Erythroblast (primary cell): ENCODE data around the gene SLC35B2.

Source experiments
- GATA1 ChIP-seq: IDR thresholded peaks from 2 replicates; pipeline ENCODE4 v1.6.1; 2011; ENCODE audit warnings: low read depth, mild to moderate bottlenecking, control low read depth, low read length, moderate library complexity
- POLR2A ChIP-seq: IDR thresholded peaks from 2 replicates; pipeline ENCODE4 v1.6.1; 2011; ENCODE audit warnings: mild to moderate bottlenecking, low read length

DNA sequence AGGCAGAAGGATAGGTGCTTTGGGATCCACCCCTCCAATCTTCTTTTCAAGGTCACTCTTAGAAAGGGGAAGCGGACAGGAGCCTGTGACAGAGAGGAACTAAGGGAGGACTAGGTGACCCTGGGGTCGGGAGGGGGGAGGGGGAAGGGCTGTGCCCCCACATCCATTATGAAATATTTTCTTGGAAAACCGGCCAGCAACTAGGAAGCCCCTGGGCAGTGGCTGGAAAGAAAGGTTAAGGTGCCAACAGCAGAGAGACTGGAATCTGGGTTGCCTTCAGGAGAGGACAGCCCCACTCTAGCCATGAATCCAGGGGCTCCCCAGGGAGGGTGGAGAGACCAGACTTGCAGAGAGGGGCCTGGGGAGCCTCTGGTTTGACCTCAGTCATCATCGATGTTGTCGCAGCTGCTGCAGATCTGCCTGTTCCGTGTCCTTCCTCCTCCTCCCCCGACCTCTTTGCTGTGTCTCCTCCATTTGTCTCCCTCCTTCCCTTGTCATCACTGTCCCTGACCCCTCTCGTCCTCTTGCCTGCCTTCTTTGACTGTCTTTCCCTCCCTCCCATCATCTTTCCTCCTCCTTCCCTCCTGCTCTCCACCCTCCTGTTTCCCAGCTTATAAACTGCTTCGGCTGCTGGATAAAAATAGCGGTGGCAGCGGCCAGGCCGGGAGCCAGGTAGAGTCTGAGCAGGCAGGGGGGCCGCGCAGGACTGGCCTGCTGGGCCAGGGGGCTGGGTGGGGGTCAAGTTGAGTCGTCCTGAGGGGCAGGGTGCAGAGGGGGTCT lies 30.8 kb downstream of the SLC35B2 start:
- TF ChIP-seq POLR2A: no peak
- TF ChIP-seq GATA1: no peak
